Neuronal stem cell (in vitro differentiated cells): ENCODE measurements around the gene AMOTL2.

ENCODE experiments used
- DNase-seq: peaks from one replicate; pipeline ENCODE4 v3.0.0-alpha.2; 2013; ENCODE audit warnings: low spot score
- H2AFZ ChIP-seq: one replicate; pipeline ENCODE4 v1.6.1; 2013; ENCODE audit warnings: mild to moderate bottlenecking, low read length, inconsistent platforms
- H2AK5ac ChIP-seq: 2 replicates; pipeline ENCODE4 v1.6.1; 2013; ENCODE audit warnings: low read depth, mild to moderate bottlenecking, inconsistent platforms, low read length, moderate library complexity, mixed read lengths
- H2BK120ac ChIP-seq: 2 replicates; pipeline ENCODE4 v1.6.1; 2013; ENCODE audit warnings: low read depth, mild to moderate bottlenecking, inconsistent platforms, low read length, moderate library complexity, mixed read lengths
- H2BK12ac ChIP-seq: one replicate; pipeline ENCODE4 v1.6.1; 2013; ENCODE audit warnings: low read length, inconsistent platforms
- H2BK15ac ChIP-seq: 2 replicates; pipeline ENCODE4 v1.6.1; 2013; ENCODE audit warnings: mild to moderate bottlenecking, low read length, inconsistent platforms, mixed read lengths
- H2BK5ac ChIP-seq: one replicate; pipeline ENCODE4 v1.6.1; 2013; ENCODE audit warnings: inconsistent platforms, mild to moderate bottlenecking, low read length, moderate library complexity
- H3K14ac ChIP-seq: one replicate; pipeline ENCODE4 v1.6.1; 2013; ENCODE audit warnings: low read length, inconsistent platforms
- H3K18ac ChIP-seq: 2 replicates; pipeline ENCODE4 v1.6.1; 2013; ENCODE audit warnings: low read length, inconsistent platforms
- H3K23ac ChIP-seq: 2 replicates; pipeline ENCODE4 v1.6.1; 2013; ENCODE audit warnings: low read depth, mild to moderate bottlenecking, mixed read lengths, low read length, inconsistent platforms; ENCODE audit not compliant: poor library complexity
- H3K27ac ChIP-seq: replicated peaks from 3 replicates; pipeline ENCODE4 v1.5.1; 2013; ENCODE audit warnings: low read length, inconsistent platforms
- H3K27me3 ChIP-seq, 3 experiments: 2 replicates each; pipeline ENCODE4 v1.6.1; 2013; ENCODE audit warnings: low read length in 3 of 3, mild to moderate bottlenecking in 2 of 3, inconsistent platforms in 1 of 3, low read depth in 1 of 3, mixed read lengths in 1 of 3, moderate library complexity in 1 of 3; ENCODE audit not compliant: control insufficient read depth in 3 of 3, insufficient read depth in 3 of 3
- H3K36me3 ChIP-seq, 2 donors: replicated peaks in 1 of 2; 2 replicates each; pipeline ENCODE4 v1.6.1; 2013; ENCODE audit warnings: low read length in 2 of 2; ENCODE audit not compliant: control insufficient read depth in 2 of 2, insufficient read depth in 2 of 2
- H3K4ac ChIP-seq: 2 replicates; pipeline ENCODE4 v1.6.1; 2013; ENCODE audit warnings: inconsistent platforms, mild to moderate bottlenecking, low read length, moderate library complexity
- H3K4me1 ChIP-seq, 2 donors: 1 replicate in 1 of 2; 2 replicates in 1 of 2; pipeline ENCODE4 v1.6.1; 2013; ENCODE audit warnings: low read length in 2 of 2, low read depth in 1 of 2; ENCODE audit not compliant: control insufficient read depth in 2 of 2, insufficient read depth in 1 of 2
- H3K4me2 ChIP-seq: one replicate; pipeline ENCODE4 v1.6.1; 2013; ENCODE audit warnings: mild to moderate bottlenecking, low read length, inconsistent platforms; ENCODE audit not compliant: insufficient read depth, poor library complexity, severe bottlenecking
- H3K4me3 ChIP-seq, 2 donors: 2 replicates each; pipeline ENCODE4 v1.5.1; 2013; ENCODE audit warnings: low read length in 2 of 2, mild to moderate bottlenecking in 2 of 2, inconsistent platforms in 1 of 2, moderate library complexity in 1 of 2
- H3K79me1 ChIP-seq: one replicate; pipeline ENCODE4 v1.6.1; 2013; ENCODE audit warnings: low read depth, mild to moderate bottlenecking, inconsistent platforms, low read length, moderate library complexity
- H3K9ac ChIP-seq: one replicate; pipeline ENCODE4 v1.6.1; 2013; ENCODE audit warnings: mild to moderate bottlenecking, low read depth, low read length, inconsistent platforms; ENCODE audit not compliant: poor library complexity
- H3K9me3 ChIP-seq, 2 donors: replicated peaks in 1 of 2; 2 replicates each; pipeline versions ENCODE3 to v1.6.1; 2013; ENCODE audit warnings: low read length in 2 of 2, mild to moderate bottlenecking in 2 of 2, inconsistent platforms in 1 of 2, low read depth in 1 of 2, mixed read lengths in 1 of 2, moderate library complexity in 1 of 2; ENCODE audit not compliant: control insufficient read depth in 2 of 2, insufficient read depth in 1 of 2
- H4K8ac ChIP-seq: one replicate; pipeline ENCODE4 v1.6.1; 2013; ENCODE audit warnings: low read depth, mild to moderate bottlenecking, inconsistent platforms, low read length, moderate library complexity
- H4K91ac ChIP-seq: one replicate; pipeline ENCODE4 v1.6.1; 2013; ENCODE audit warnings: low read length, low read depth, mild to moderate bottlenecking, inconsistent platforms; ENCODE audit not compliant: poor library complexity
- WGBS, 2 donors: extraction: QIAGEN DNeasy Blood & Tissue Kit; methylation state at CpG; one replicate each; pipeline ENCODE4 v1.1.7; 2013; ENCODE audit warnings: missing lambda C conversion rate in 2 of 2, mixed read lengths in 1 of 2; ENCODE audit not compliant: insufficient read length in 2 of 2, insufficient replicate concordance in 1 of 2; ENCODE audit errors: extremely low coverage in 2 of 2; 5-methylcytosine and 5-hydroxymethylcytosine counted together

Gene AMOTL2

DNA sequence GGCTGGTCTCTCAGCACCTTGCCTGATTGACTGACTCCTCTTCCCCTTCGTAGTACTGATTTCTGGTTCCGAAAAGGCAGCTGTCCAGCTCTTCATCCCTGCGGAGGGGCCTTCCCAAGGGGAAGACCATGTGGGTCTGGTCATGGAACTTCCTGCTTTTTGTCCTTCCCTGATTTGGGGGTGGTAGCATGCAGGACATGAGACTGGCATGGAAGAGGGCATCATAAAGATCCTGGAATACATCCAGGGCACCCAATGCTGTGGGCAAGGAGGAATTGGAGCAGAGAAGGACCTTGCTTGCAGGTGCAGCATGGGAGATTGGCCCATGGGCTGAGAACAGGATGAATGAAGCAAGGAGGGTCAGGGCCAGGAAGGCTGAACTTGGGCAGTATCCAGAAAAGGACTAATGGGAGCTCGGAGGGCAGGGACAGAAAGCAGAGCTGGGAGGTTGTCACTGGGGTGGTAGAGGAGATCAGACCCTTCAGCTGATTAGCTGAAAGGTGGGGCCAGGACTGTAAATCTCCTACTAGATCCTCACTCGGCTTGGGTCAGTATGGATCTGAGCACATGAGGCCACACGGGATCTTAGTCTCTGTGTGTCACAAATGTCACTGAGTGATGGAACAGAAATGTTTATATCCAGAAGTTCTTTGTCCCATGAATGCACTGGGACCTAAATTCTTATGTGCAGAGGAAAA is 59.5 kb downstream of the AMOTL2 start:
- Histone ChIP-seq H3K18ac (peak overlapping the region; percentile 21), H3K9ac (no peak overlapping the region), H3K9me3 (no peaks in the 10 kb centered on the region), H3K79me1 (no peaks in the 10 kb centered on the region), H3K4me3 (no peak overlapping the region), H3K4me1 (peaks cover 16 to 25% of the 10 kb centered on the region in 2 donors), H3K27me3 (no peaks in the 10 kb centered on the region), H3K14ac (no peak overlapping the region), H2AFZ (peak overlapping the region; percentile 76), H3K23ac (no peak overlapping the region), H4K8ac (no peak overlapping the region), H2BK15ac (peak overlapping the region; percentile 39), H2BK5ac (no peak overlapping the region), H2AK5ac (peak overlapping the region; percentile 21), H2BK120ac (no peak overlapping the region), H3K4me2 (no peak overlapping the region), H3K27ac (no peak overlapping the region), H4K91ac (no peak overlapping the region), H3K36me3 (no peaks in the 10 kb centered on the region), H3K4ac (no peak overlapping the region), H2BK12ac (no peak overlapping the region)
- WGBS, 2 donors: no CpG with 5 or more reads among the region's 6 CpGs
- no peak for DNase-seq

GRCh38 chr3:134313847-134314587 is 60.2 kb downstream of the AMOTL2 start:
- H4K8ac ChIP-seq: peak overlapping the region; percentile 70
- peak overlapping the region; percentile 76 for H2AFZ ChIP-seq
- peak overlapping the region; percentile 26 for H3K14ac ChIP-seq
- no peak overlapping the region for H2AK5ac ChIP-seq
- H3K4me3 ChIP-seq: peak overlapping the region in 1 of 2 donors; percentile 80
- H3K79me1 ChIP-seq: no peaks in the 10 kb centered on the region
- H3K9me3 ChIP-seq: no peaks in the 10 kb centered on the region
- peak overlapping the region; percentile 96 for H3K9ac ChIP-seq
- no peak overlapping the region for H4K91ac ChIP-seq
- no CpG with 5 or more reads among the region's 11 CpGs for WGBS, 2 donors
- H3K4me1 ChIP-seq: peaks cover 16 to 25% of the 10 kb centered on the region in 2 donors
- peak overlapping the region; percentile 81 for H3K4me2 ChIP-seq
- peak overlapping the region; percentile 77 for H2BK15ac ChIP-seq
- no peak for DNase-seq
- peak overlapping the region; percentile 78 for H3K4ac ChIP-seq
- peak overlapping the region; percentile 63 for H2BK12ac ChIP-seq
- no peaks in the 10 kb centered on the region for H3K27me3 ChIP-seq
- H3K18ac ChIP-seq: peak overlapping the region; percentile 97
- no peaks in the 10 kb centered on the region for H3K36me3 ChIP-seq
- H2BK5ac ChIP-seq: peak overlapping the region; percentile 30
- H3K23ac ChIP-seq: no peak overlapping the region
- H3K27ac ChIP-seq: peak overlapping the region; percentile 73
- H2BK120ac ChIP-seq: no peak overlapping the region

DNA sequence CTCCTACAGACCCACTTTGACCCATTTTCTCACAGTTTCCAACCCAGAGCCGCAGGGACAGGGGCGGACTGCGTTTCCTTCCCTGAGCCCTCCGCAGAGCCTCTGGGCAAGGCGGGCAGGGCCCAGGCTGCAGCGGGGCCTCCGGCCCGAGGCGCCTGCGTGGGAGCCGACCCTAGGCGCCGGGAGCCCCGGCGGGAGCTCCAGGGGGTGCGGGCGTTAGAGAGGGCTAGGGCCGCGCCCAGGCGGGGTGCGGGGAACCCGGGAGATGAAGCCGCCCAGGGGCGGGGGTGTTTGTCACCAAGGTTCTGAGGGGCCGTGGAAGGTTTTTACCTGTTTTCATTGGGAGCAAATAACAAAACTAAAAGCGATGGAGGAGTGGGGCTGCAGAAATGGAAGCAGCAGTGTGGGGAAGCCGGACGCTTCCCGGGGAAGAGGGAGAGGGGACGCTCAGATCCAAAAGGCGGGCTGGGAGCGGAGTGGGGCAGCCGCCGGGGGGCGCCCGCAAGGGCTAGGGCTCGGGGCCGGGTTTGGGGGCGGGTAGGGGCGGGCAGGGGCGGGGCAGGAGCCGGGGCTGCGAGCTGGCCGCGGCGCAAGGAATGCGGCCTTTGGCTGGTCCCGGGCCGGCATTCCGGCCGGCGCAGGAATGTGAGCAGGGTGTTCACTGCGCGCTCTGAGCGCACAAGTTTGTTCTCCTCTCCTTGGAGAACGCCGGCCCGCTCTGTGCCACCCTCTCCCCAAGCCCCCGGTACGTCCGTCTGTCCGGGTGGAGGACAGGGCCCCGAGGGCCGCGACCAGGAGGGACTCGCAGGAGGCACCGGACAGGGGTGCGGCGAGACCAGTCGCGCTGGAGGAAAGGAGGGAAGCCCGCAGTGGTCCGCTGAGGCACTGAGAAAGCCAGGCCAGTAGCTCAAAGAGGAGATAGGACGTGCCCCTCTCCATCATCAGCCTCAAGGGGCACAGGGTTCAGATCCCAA is 61.1 kb downstream of the AMOTL2 start:
- Histone ChIP-seq H3K36me3 (no peaks in the 10 kb centered on the region), H3K23ac (peak overlapping the region; percentile 69), H2BK5ac (peak overlapping the region; percentile 30), H3K4me1 (peaks cover 16 to 26% of the 10 kb centered on the region in 2 donors), H3K4me2 (peak overlapping the region; percentile 81), H3K27ac (peak overlapping the region; percentile 73), H4K91ac (no peak overlapping the region), H2BK12ac (peak overlapping the region; percentile 63), H3K27me3 (no peaks in the 10 kb centered on the region), H2BK120ac (peak overlapping the region; percentile 87), H3K9ac (peak overlapping the region; percentile 96), H2BK15ac (peak overlapping the region; percentile 77), H3K9me3 (no peaks in the 10 kb centered on the region), H2AK5ac (peak overlapping the region; percentile 28), H3K4ac (peak overlapping the region; percentile 78), H2AFZ (peak overlapping the region; percentile 76), H4K8ac (peak overlapping the region; percentile 70), H3K14ac (peak overlapping the region; percentile 26), H3K79me1 (no peaks in the 10 kb centered on the region), H3K18ac (peak overlapping the region; percentile 97), H3K4me3 (peak overlapping the region in 1 of 2 donors; percentile 80)
- peak; percentile 68 for DNase-seq
- WGBS, 2 donors: no CpG with 5 or more reads among the region's 74 CpGs
